Endothelial cell of umbilical vein (primary cell): ENCODE measurements around the gene G0S2. TPM values are rescaled to one million over a fixed set of nuclear protein-coding genes. Genes with fewer than 3 reads are reported as not detected.

Experiments
- BruUV-seq: library from RNA; stranded (reverse); fragments of 400-500 nt; replicated peaks from 2 replicates; lab custom pipeline; 2021; lab: Mats Ljungman, UMichigan
- CTCF ChIA-PET: fragments of 300-600, 350-600 bp; sonication (Branson Sonifier 250); formaldehyde crosslinking; loops from one replicate; lab custom pipeline; 2021; ENCODE audit warnings: antibody characterized with exemption, inconsistent platforms; lab: Charles Lee
- POLR2A ChIA-PET: fragments of 300-600, 350-600 bp; sonication (Branson Sonifier 250); formaldehyde crosslinking; loops from one replicate; lab custom pipeline; 2021; ENCODE audit warnings: antibody characterized with exemption, inconsistent platforms; lab: Charles Lee
- DNase-seq: peaks from one replicate; pipeline ENCODE4 v3.0.0-alpha.2; 2011; ENCODE audit warnings: low read depth, low spot score
- FAIRE-seq: peaks from 2 replicates; lab custom pipeline; 2011; peaks lifted over from hg19 to GRCh38; lab: Jason Lieb, UNC
- H2AFZ ChIP-seq: 2 replicates; pipeline ENCODE4 v1.6.0; 2012; ENCODE audit warnings: low read depth, low read length, control low read depth, inconsistent platforms
- H3K27ac ChIP-seq: 2 replicates; pipeline ENCODE4 v1.5.1; 2011; ENCODE audit warnings: low read depth, mild to moderate bottlenecking, control low read depth, low read length, moderate library complexity; ENCODE audit not compliant: insufficient read depth
- H3K27me3 ChIP-seq, 2 experiments: 2 replicates each; pipeline versions ENCODE4 v1.6.0 to v1.6.1; 2011; ENCODE audit warnings: low read length in 2 of 2, mixed read lengths in 1 of 2; ENCODE audit not compliant: control insufficient read depth in 2 of 2, insufficient read depth in 2 of 2
- H3K36me3 ChIP-seq, 2 experiments: 2 replicates in 1 of 2; 3 replicates in 1 of 2; pipeline ENCODE4 v1.5.1; 2011; ENCODE audit warnings: low read length in 2 of 2, mild to moderate bottlenecking in 1 of 2, moderate library complexity in 1 of 2; ENCODE audit not compliant: control insufficient read depth in 2 of 2, insufficient read depth in 2 of 2; ENCODE audit errors: extremely low read depth in 1 of 2
- H3K4me1 ChIP-seq: 3 replicates; pipeline ENCODE4 v1.5.1; 2011; ENCODE audit warnings: mild to moderate bottlenecking, low read length; ENCODE audit not compliant: control insufficient read depth, insufficient read depth; ENCODE audit errors: extremely low read depth
- H3K4me2 ChIP-seq: 2 replicates; pipeline ENCODE4 v1.6.1; 2011; ENCODE audit warnings: low read length, control low read depth, mixed read lengths; ENCODE audit not compliant: insufficient read depth
- H3K4me3 ChIP-seq, 3 experiments: fragments of 200-600 bp in 1 of 3; sonication (generic), shearing (Covaris generic) in 1 of 3; replicated peaks in 1 of 3; 2 replicates each; pipeline ENCODE4 v1.5.1; 2011 to 2016; ENCODE audit warnings: control low read depth in 3 of 3, low read length in 3 of 3, mild to moderate bottlenecking in 2 of 3, inconsistent platforms in 1 of 3, low read depth in 1 of 3, moderate library complexity in 1 of 3; ENCODE audit not compliant: insufficient read depth in 1 of 3
- H3K79me2 ChIP-seq: 2 replicates; pipeline ENCODE4 v1.6.0; 2012; ENCODE audit warnings: low read length, inconsistent platforms; ENCODE audit not compliant: control insufficient read depth, insufficient read depth
- H3K9ac ChIP-seq: replicated peaks from 2 replicates; pipeline ENCODE3; 2011; ENCODE audit warnings: low read length, control low read depth; ENCODE audit not compliant: insufficient read depth; ENCODE audit errors: extremely low read depth
- H3K9me1 ChIP-seq: replicated peaks from 3 replicates; pipeline ENCODE4 v1.6.0; 2011; ENCODE audit warnings: mild to moderate bottlenecking, low read length; ENCODE audit not compliant: control insufficient read depth, insufficient read depth; ENCODE audit errors: extremely low read depth
- H3K9me3 ChIP-seq: replicated peaks from 2 replicates; pipeline ENCODE4 v1.5.1; 2012; ENCODE audit warnings: low read length, inconsistent platforms; ENCODE audit not compliant: control insufficient read depth, insufficient read depth
- H4K20me1 ChIP-seq: replicated peaks from 2 replicates; pipeline ENCODE3; 2011; ENCODE audit warnings: mild to moderate bottlenecking, low read length; ENCODE audit not compliant: control insufficient read depth, insufficient read depth; ENCODE audit errors: extremely low read depth
- EZH2 ChIP-seq: IDR thresholded peaks from 2 replicates; pipeline ENCODE4 v1.6.1; 2012; ENCODE audit warnings: borderline replicate concordance, low read depth, mild to moderate bottlenecking, moderate library complexity, low read length, inconsistent platforms; ENCODE audit not compliant: severe bottlenecking
- FOS ChIP-seq: IDR thresholded peaks from 2 replicates; pipeline ENCODE4 v1.6.1; 2011; ENCODE audit warnings: mild to moderate bottlenecking, low read length, moderate library complexity, borderline replicate concordance; ENCODE audit not compliant: insufficient read depth
- GATA2 ChIP-seq: IDR thresholded peaks from 2 replicates; pipeline ENCODE4 v1.7.0; 2011; ENCODE audit warnings: low read depth, mild to moderate bottlenecking, moderate library complexity, mixed read lengths, low read length; ENCODE audit not compliant: insufficient read length, insufficient read depth
- JUN ChIP-seq: IDR thresholded peaks from 2 replicates; pipeline ENCODE4 v1.6.1; 2011; ENCODE audit warnings: borderline replicate concordance, low read depth; ENCODE audit not compliant: insufficient read length, insufficient read depth
- MYC ChIP-seq: IDR thresholded peaks from one replicate; pipeline ENCODE4 v1.6.1; 2011; ENCODE audit warnings: mild to moderate bottlenecking, low read depth, low read length
- POLR2A ChIP-seq: IDR thresholded peaks from 2 replicates; pipeline ENCODE4 v1.6.1; 2012; ENCODE audit warnings: low read depth, mild to moderate bottlenecking, control low read depth, low read length
- POLR2AphosphoS5 ChIP-seq: IDR thresholded peaks from 2 replicates; pipeline ENCODE4 v1.6.1; 2012; ENCODE audit warnings: low read depth, mild to moderate bottlenecking, control low read depth, low read length, moderate library complexity; ENCODE audit not compliant: insufficient read depth
- dilution Hi-C: fragments of 300-500 bp; cut with MboI; formaldehyde crosslinking; loops from one replicate; pipeline ENCODE4 v1.15.0; 2019; ENCODE audit warnings: low sequenced_read_pairs; ENCODE audit not compliant: extremely low pct_ligation_motif_present
- intact Hi-C: fragments of 100-400 bp; cut with micrococcal nuclease; formaldehyde crosslinking; loops from one replicate; pipeline ENCODE4 v1.10.0; 2022
- polyA plus RNA-seq, 4 experiments: library from polyadenylated mRNA; depleted of rRNA in 3 of 4; stranded (reverse) in 3 of 4; unstranded in 1 of 4; fragments of >200 nt; gene quantifications; 2 replicates each; pipeline versions ENCODE4 v1.2.1 to v1.2.3, GENCODE V29; 2011 to 2012; ENCODE audit warnings: missing spikeins in 1 of 4
- total RNA-seq: library from RNA; stranded (reverse); gene quantifications from 2 replicates; pipeline ENCODE4 v1.2.3, GENCODE V29; 2021
- TF ChIP-seq, protein P1 (sequence below): IDR thresholded peaks from 2 replicates; pipeline ENCODE4 v1.6.1; 2011; ENCODE audit not compliant: insufficient read depth, insufficient read length
- TF ChIP-seq, protein P2 (sequence below), 2 donors: IDR thresholded peaks; 1 replicate in 1 of 2; 2 replicates in 1 of 2; pipeline ENCODE4 v1.5.1; 2011; ENCODE audit warnings: low read length in 2 of 2, mild to moderate bottlenecking in 2 of 2, moderate library complexity in 2 of 2, control low read depth in 1 of 2, inconsistent platforms in 1 of 2, low read depth in 1 of 2; ENCODE audit not compliant: insufficient read depth in 1 of 2; ENCODE audit errors: extremely low read depth in 1 of 2

The G0S2 gene
- total and polyA plus RNA-seq, 2 donors (not counting 3 experiments of a cell fraction or from before 2014, with no cell fraction given), result 0.91 to 1.9 TPM

DNA sequence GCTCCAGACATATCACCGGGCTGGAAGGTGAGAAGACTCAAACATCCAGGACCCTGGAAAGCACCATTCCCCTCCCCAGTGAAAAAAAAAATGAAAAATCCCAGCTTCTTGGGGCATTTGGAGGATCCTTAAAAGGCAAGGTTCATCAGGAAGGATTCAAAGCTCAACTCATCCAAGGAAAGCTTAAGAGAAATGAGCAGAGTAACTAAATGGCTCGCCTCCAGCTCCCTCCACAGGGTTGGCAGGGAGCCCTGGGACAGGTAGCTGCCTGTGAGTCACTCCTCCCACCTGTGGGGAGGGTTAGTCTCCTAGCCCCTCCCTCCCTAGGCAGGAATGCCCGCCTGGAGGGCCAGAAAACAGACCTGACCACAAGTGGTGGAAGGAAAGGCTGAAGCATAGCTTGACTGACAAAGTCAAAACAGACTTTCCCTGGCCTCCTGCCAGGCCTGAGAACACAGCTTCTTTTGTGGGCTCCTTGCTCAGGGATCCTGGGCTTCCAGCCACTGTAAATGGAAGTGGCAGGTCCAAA is 22.3 kb upstream of the G0S2 start:
- Histone ChIP-seq H3K9ac (no peak overlapping the region), H3K27me3 (no peaks in the 10 kb centered on the region), H3K36me3 (no peaks in the 10 kb centered on the region), H3K4me3 (no peak overlapping the region), H2AFZ (no peak overlapping the region), H3K4me1 (peaks cover 27% of the 10 kb centered on the region), H3K27ac (no peak overlapping the region), H3K9me1 (no peaks in the 10 kb centered on the region), H4K20me1 (no peaks in the 10 kb centered on the region), H3K79me2 (no peaks in the 10 kb centered on the region), H3K9me3 (no peaks in the 10 kb centered on the region), H3K4me2 (no peak overlapping the region)
- POLR2A ChIA-PET, result interaction anchor here (0.5 to 1.5 kb wide), 2 partner anchors 22 to 54 kb away, joined by 3 to 4 read pairs; partner anchors contain the start of gene G0S2
- DNase-seq, result peak; percentile 64
- intact Hi-C loops, result no loop called here
- peak; percentile 82 for FAIRE-seq
- dilution Hi-C loops, result no loop called here
- CTCF ChIA-PET, result interaction anchor here (0.7 to 1.7 kb wide), 16 partner anchors 8 to 170 kb away, joined by 3 to 6 read pairs (median 4); partner anchors contain the start of gene G0S2
- no peak for TF ChIP-seq FOS
- TF ChIP-seq, protein P1, sequence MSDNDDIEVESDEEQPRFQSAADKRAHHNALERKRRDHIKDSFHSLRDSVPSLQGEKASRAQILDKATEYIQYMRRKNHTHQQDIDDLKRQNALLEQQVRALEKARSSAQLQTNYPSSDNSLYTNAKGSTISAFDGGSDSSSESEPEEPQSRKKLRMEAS, result no peak
- no peak for TF ChIP-seq POLR2AphosphoS5
- no TSS peak for BruUV-seq

DNA sequence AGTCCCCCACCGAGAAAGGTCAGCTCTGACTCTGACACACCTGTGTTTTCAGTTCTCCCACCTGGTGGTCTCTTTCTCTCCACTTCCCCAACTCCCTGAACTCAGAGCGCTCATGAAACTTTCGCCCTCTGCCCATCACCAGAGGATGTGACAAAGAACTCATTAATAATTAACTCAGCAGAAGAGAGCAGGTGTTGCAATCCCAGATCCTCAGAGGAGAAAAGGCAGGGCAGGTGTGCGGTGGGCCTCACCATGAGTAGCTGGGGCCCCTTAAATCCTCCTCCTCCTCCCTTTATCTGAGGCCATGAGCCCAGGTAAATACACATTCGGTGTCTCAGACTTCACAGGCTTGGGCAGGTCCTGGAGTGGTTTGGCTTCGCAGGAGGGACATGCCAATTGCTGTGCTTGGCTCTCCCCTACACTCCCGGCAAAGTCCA is 21.3 kb upstream of the G0S2 start:
- ChIA-PET POLR2A (interaction anchor here (1.5 kb wide), 1 partner anchor 21 kb away, joined by 4 read pairs; the partner anchor contains the start of gene G0S2), CTCF (interaction anchor here (0.9 to 1.6 kb wide), 5 partner anchors 10 to 169 kb away, joined by 3 to 6 read pairs (median 4); partner anchors contain the start of gene G0S2)
- no peaks in the 10 kb centered on the region for H3K79me2 ChIP-seq
- TF ChIP-seq, protein P2, sequence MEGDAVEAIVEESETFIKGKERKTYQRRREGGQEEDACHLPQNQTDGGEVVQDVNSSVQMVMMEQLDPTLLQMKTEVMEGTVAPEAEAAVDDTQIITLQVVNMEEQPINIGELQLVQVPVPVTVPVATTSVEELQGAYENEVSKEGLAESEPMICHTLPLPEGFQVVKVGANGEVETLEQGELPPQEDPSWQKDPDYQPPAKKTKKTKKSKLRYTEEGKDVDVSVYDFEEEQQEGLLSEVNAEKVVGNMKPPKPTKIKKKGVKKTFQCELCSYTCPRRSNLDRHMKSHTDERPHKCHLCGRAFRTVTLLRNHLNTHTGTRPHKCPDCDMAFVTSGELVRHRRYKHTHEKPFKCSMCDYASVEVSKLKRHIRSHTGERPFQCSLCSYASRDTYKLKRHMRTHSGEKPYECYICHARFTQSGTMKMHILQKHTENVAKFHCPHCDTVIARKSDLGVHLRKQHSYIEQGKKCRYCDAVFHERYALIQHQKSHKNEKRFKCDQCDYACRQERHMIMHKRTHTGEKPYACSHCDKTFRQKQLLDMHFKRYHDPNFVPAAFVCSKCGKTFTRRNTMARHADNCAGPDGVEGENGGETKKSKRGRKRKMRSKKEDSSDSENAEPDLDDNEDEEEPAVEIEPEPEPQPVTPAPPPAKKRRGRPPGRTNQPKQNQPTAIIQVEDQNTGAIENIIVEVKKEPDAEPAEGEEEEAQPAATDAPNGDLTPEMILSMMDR (IDR thresholded peaks at IDR 0.05; ENCODE audit: extremely low read depth in 1 of 2, insufficient read depth in 1 of 2, low read depth in 1 of 2, low read length in 2 of 2), result no peak
- TF ChIP-seq EZH2 (no peak), MYC (no peak), JUN (no peak), POLR2AphosphoS5 (no peak), FOS (no peak), GATA2 (no peak), POLR2A (no peak)
- TF ChIP-seq, protein P1, result no peak
- DNase-seq (no peak), FAIRE-seq (no peak)
- no peaks in the 10 kb centered on the region for H3K27me3 ChIP-seq
- BruUV-seq, result no TSS peak
- no peak overlapping the region for H3K4me2 ChIP-seq
- no peaks in the 10 kb centered on the region for H4K20me1 ChIP-seq
- no peaks in the 10 kb centered on the region for H3K9me1 ChIP-seq
- dilution Hi-C loops (no loop called here), intact Hi-C loops (no loop called here)
- no peak overlapping the region for H3K27ac ChIP-seq
- no peaks in the 10 kb centered on the region for H3K9me3 ChIP-seq
- no peak overlapping the region for H3K4me3 ChIP-seq
- H2AFZ ChIP-seq, result no peak overlapping the region
- H3K9ac ChIP-seq, result no peak overlapping the region
- peaks cover 25% of the 10 kb centered on the region for H3K4me1 ChIP-seq
- no peaks in the 10 kb centered on the region for H3K36me3 ChIP-seq
